ENCODE measurements around the gene HOXA13. TPM values are rescaled to one million over a fixed set of nuclear protein-coding genes. Genes with fewer than 3 reads are reported as not detected.

The HOXA13 gene
- total RNA-seq, 4 donors from 2014 or later, result 0.82 to 2.4 (median 1.7) TPM

DNA sequence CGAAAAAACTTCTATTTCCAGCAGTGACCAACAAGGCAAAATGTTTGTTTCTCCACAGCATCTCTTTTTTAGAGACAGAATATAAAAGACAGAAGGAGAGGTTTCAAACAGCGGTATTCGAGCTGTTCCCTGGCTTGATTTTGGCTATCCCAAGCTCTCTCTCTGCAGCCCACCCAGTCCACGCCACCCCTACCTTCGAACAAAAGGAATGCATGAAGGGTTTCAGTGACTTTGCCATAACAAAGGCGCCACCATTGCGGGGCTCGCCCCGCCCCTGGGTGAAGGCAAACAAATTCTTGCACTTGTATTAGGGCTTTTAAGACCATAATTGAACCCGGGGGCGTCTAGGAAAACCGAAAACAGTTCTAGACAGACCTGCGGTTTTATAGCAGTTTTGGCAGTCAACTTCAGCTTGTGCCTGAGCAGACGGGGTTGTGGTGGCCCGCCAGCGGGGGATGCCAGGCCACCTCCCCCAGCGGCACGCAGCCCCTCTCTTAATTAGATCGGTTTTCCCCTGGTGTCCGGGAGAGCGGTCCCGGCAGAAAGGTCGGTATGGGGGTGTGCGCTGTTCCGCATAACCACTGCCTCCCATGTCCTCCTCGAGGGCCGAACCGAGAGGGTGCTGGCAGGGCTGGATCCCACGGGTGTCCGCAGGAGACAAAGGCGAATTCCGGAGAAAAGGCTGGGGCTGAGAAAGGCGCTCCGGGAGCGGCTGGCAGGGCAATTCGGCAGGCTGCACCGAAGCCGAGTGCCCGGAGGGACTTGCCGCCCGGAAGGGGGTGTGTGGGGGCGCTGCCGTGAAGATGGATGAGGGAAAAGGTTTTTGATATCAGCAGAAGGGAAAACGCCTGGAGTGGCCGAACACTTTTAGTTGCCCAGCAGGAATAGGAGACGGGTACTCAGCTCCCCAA is 12.2 kb downstream of the HOXA13 start:
- Histone ChIP-seq H3K4me1 (peaks cover 18 to 42% of the 10 kb centered on the region in 2 donors), H3K4me3 (peak overlapping the region; percentile 37 to 73 (median 52)), H3K9me3 (no peaks in the 10 kb centered on the region), H3K27me3 (peaks cover 0 to 6% (median 3%) of the 10 kb centered on the region in 3 donors), H3K27ac (peak overlapping the region; percentile 90 to 99 (median 95)), H3K36me3 (no peaks in the 10 kb centered on the region)
- TF ChIP-seq, protein P1, sequence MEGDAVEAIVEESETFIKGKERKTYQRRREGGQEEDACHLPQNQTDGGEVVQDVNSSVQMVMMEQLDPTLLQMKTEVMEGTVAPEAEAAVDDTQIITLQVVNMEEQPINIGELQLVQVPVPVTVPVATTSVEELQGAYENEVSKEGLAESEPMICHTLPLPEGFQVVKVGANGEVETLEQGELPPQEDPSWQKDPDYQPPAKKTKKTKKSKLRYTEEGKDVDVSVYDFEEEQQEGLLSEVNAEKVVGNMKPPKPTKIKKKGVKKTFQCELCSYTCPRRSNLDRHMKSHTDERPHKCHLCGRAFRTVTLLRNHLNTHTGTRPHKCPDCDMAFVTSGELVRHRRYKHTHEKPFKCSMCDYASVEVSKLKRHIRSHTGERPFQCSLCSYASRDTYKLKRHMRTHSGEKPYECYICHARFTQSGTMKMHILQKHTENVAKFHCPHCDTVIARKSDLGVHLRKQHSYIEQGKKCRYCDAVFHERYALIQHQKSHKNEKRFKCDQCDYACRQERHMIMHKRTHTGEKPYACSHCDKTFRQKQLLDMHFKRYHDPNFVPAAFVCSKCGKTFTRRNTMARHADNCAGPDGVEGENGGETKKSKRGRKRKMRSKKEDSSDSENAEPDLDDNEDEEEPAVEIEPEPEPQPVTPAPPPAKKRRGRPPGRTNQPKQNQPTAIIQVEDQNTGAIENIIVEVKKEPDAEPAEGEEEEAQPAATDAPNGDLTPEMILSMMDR (IDR thresholded peaks at IDR 0.05 in 4 of 5, conservative IDR thresholded peaks at IDR 0.05 in 1 of 5), result no peak
- TF ChIP-seq POLR2A (IDR thresholded peaks at IDR 0.05), result no peak
- in situ Hi-C loops (cut with MboI; ENCODE audit: low sequenced_read_pairs in 4 of 4) (loop anchor here in 3 of 4 donors (10.0 to 25.0 kb wide), 5 partner anchors 900 to 1425 kb away; partner anchors contain the start of gene CREB5 (in 1 of the 3)), intact Hi-C loops (cut with DNase I; ENCODE audit: low total_unique reads) (loop anchor here (5.0 to 10.0 kb wide), 2 partner anchors 1225 to 1437 kb away; partner anchors contain the start of gene CREB5)
- no peak for DNase-seq
- ATAC-seq, result no peak

GRCh38 chr7:27186668-27187474 is 13.0 kb downstream of the HOXA13 start:
- Histone ChIP-seq H3K4me3 (peak overlapping the region; percentile 61 to 92 (median 70)), H3K27me3 (peaks cover 0 to 8% (median 3%) of the 10 kb centered on the region in 3 donors), H3K4me1 (peaks cover 25 to 51% of the 10 kb centered on the region in 2 donors), H3K36me3 (no peaks in the 10 kb centered on the region), H3K27ac (peak overlapping the region; percentile 90 to 99 (median 95)), H3K9me3 (no peaks in the 10 kb centered on the region)
- intact Hi-C loops (cut with DNase I; ENCODE audit: low total_unique reads) (loop anchor here (5.0 to 10.0 kb wide), 2 partner anchors 1225 to 1438 kb away; partner anchors contain the start of gene CREB5), in situ Hi-C loops (cut with MboI; ENCODE audit: low sequenced_read_pairs in 4 of 4) (loop anchor here in 3 of 4 donors (10.0 to 25.0 kb wide), 5 partner anchors 900 to 1425 kb away; partner anchors contain the start of gene CREB5 (in 1 of the 3))
- DNase-seq (no peak), ATAC-seq (no peak)
- no peak for TF ChIP-seq POLR2A (IDR thresholded peaks at IDR 0.05)
- TF ChIP-seq, protein P1 (IDR thresholded peaks at IDR 0.05 in 4 of 5, conservative IDR thresholded peaks at IDR 0.05 in 1 of 5), result no peak

DNA sequence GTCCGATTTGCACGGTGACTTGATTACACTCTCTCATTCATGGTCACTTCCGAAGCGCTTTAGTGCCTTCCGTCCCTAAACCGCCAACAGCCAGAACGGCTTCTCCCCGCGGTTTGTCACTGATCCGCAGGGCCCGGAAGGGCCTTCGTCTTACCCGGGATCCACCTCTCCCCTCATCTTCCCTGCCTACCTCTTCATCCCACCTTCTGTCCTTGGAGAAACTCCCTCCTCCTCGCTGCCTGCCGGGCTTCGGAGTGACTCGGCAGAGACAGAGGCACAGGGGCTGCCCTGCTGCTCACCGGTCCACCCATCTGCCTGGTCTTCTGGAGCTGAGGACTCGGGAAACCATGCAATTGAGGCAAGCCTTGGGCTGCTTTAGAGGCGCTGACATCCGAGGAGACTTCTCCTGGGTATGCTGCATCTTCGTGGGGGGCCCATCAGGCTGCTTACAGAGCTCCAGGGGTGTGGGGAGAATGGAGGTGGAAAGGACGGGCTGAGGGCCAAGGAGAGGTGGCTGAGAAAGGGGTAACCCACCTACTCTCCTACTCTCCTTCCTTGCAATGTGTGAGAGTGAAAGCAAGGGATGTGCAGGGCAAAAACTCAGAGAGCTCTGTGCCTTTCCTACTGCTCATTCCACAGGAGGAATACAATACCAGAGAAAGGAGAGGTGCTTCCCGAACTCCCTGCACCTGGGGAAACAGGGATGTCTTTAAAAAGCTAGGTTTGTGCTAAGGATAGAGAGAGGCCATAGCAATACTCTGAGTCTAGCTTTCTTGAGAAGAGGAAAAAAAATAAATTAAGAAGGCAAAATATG is 13.8 kb downstream of the HOXA13 start:
- peak in 1 of 2 donors; percentile 25 for DNase-seq
- ATAC-seq, result no peak
- Histone ChIP-seq H3K36me3 (no peaks in the 10 kb centered on the region), H3K4me3 (peak overlapping the region; percentile 61 to 92 (median 70)), H3K27ac (peak overlapping the region; percentile 90 to 99 (median 95)), H3K27me3 (peaks cover 0 to 8% (median 3%) of the 10 kb centered on the region in 3 donors), H3K9me3 (no peaks in the 10 kb centered on the region), H3K4me1 (peaks cover 25 to 52% of the 10 kb centered on the region in 2 donors)
- intact Hi-C loops (cut with DNase I; ENCODE audit: low total_unique reads) (loop anchor here (5.0 to 10.0 kb wide), 2 partner anchors 1226 to 1439 kb away; partner anchors contain the start of gene CREB5), in situ Hi-C loops (cut with MboI; ENCODE audit: low sequenced_read_pairs in 4 of 4) (loop anchor here in 3 of 4 donors (10.0 to 25.0 kb wide), 5 partner anchors 901 to 1424 kb away; partner anchors contain the start of gene CREB5 (in 1 of the 3))
- TF ChIP-seq, protein P1 (IDR thresholded peaks at IDR 0.05 in 4 of 5, conservative IDR thresholded peaks at IDR 0.05 in 1 of 5), result no peak
- TF ChIP-seq POLR2A (IDR thresholded peaks at IDR 0.05), result no peak
